ENCODE results near the gene MYOZ3. TPM values are rescaled to one million over a fixed set of nuclear protein-coding genes. Genes with fewer than 3 reads are reported as not detected.

Gene MYOZ3
- polyA plus RNA-seq, 1 donor from 2014 or later, result not detected

GRCh38 chr5:150639377-150639692, 21.7 kb upstream of the MYOZ3 start:
- Histone ChIP-seq H3K27me3 (ENCODE audit: insufficient read depth, low read depth, low read length) (no peaks in the 10 kb centered on the region), H3K79me2 (replicated peaks; ENCODE audit: insufficient read depth, low read length) (no peaks in the 10 kb centered on the region), H4K20me1 (ENCODE audit: insufficient read depth) (no peaks in the 10 kb centered on the region), H3K9me3 (ENCODE audit: low read length) (no peaks in the 10 kb centered on the region), H3K9me2 (ENCODE audit: insufficient read depth, low read length) (no peaks in the 10 kb centered on the region), H2AFZ (ENCODE audit: low read depth, low read length) (no peak overlapping the region), H3K36me3 (ENCODE audit: insufficient read depth, low read length) (no peaks in the 10 kb centered on the region), H3K27ac (ENCODE audit: low read length) (no peak overlapping the region), H3K4me3 (ENCODE audit: low read length) (no peak overlapping the region), H3F3A (ENCODE audit: insufficient read depth, low read length, poor library complexity, severe bottlenecking) (no peaks in the 10 kb centered on the region), H3K4me2 (ENCODE audit: low read length) (no peak overlapping the region), H3K9ac (ENCODE audit: low read length) (no peak overlapping the region)
- no peak for TF ChIP-seq CTCF (IDR thresholded peaks at IDR 0.05; ENCODE audit: poor library complexity, severe bottlenecking)
- no peak for TF ChIP-seq RAD21 (conservative IDR thresholded peaks at IDR 0.05)
- no peak for TF ChIP-seq MXI1 (conservative IDR thresholded peaks at IDR 0.05; ENCODE audit: poor library complexity, severe bottlenecking)
- TF ChIP-seq EZH2 (IDR thresholded peaks at IDR 0.05; ENCODE audit: borderline replicate concordance, insufficient read depth, low read length, poor library complexity, severe bottlenecking), result no peak
- no peak for TF ChIP-seq REST (IDR thresholded peaks at IDR 0.05; ENCODE audit: borderline replicate concordance)
- no peak for TF ChIP-seq POLR2AphosphoS5 (IDR thresholded peaks at IDR 0.05)
- TF ChIP-seq EP300 (conservative IDR thresholded peaks at IDR 0.05; ENCODE audit: poor library complexity, severe bottlenecking), result no peak
- TF ChIP-seq SMC3 (conservative IDR thresholded peaks at IDR 0.05; ENCODE audit: poor library complexity), result no peak
- TF ChIP-seq TAF1 (IDR thresholded peaks at IDR 0.05; ENCODE audit: low read depth), result no peak

- no peaks in the 10 kb centered on the region for H3K9me3 ChIP-seq (ENCODE audit: low read length)
- no peaks in the 10 kb centered on the region for H3K36me3 ChIP-seq (ENCODE audit: insufficient read depth, low read length)
- H2AFZ ChIP-seq (ENCODE audit: low read depth, low read length), result no peak overlapping the region
- H3K79me2 ChIP-seq (replicated peaks; ENCODE audit: insufficient read depth, low read length), result no peaks in the 10 kb centered on the region
- H3K4me3 ChIP-seq (ENCODE audit: low read length), result no peak overlapping the region
- H3K4me2 ChIP-seq (ENCODE audit: low read length), result no peak overlapping the region
- no peaks in the 10 kb centered on the region for H3K27me3 ChIP-seq (ENCODE audit: insufficient read depth, low read depth, low read length)
- H3K9me2 ChIP-seq (ENCODE audit: insufficient read depth, low read length), result no peaks in the 10 kb centered on the region
- H3K27ac ChIP-seq (ENCODE audit: low read length), result no peak overlapping the region
- no peak overlapping the region for H3K9ac ChIP-seq (ENCODE audit: low read length)
- TF ChIP-seq EP300 (conservative IDR thresholded peaks at IDR 0.05; ENCODE audit: poor library complexity, severe bottlenecking) (no peak), MXI1 (conservative IDR thresholded peaks at IDR 0.05; ENCODE audit: poor library complexity, severe bottlenecking) (no peak), POLR2AphosphoS5 (IDR thresholded peaks at IDR 0.05) (no peak), REST (IDR thresholded peaks at IDR 0.05; ENCODE audit: borderline replicate concordance) (no peak), RAD21 (conservative IDR thresholded peaks at IDR 0.05) (no peak), TAF1 (IDR thresholded peaks at IDR 0.05; ENCODE audit: low read depth) (no peak), CTCF (IDR thresholded peaks at IDR 0.05; ENCODE audit: poor library complexity, severe bottlenecking) (no peak), EZH2 (IDR thresholded peaks at IDR 0.05; ENCODE audit: borderline replicate concordance, insufficient read depth, low read length, poor library complexity, severe bottlenecking) (no peak), SMC3 (conservative IDR thresholded peaks at IDR 0.05; ENCODE audit: poor library complexity) (no peak)
- H4K20me1 ChIP-seq (ENCODE audit: insufficient read depth), result no peaks in the 10 kb centered on the region
- no peaks in the 10 kb centered on the region for H3F3A ChIP-seq (ENCODE audit: insufficient read depth, low read length, poor library complexity, severe bottlenecking)
Measured at GRCh38 chr5:150639751-150640150, 21.3 kb upstream of the MYOZ3 start.
